ENCODE data around the gene DISC1.
"Not testable (repeated sequence)": the region's sequence is repeated elsewhere in the genome, so short reads cannot be mapped to it uniquely, and the experiment has no call there.

The DISC1 gene

DNA sequence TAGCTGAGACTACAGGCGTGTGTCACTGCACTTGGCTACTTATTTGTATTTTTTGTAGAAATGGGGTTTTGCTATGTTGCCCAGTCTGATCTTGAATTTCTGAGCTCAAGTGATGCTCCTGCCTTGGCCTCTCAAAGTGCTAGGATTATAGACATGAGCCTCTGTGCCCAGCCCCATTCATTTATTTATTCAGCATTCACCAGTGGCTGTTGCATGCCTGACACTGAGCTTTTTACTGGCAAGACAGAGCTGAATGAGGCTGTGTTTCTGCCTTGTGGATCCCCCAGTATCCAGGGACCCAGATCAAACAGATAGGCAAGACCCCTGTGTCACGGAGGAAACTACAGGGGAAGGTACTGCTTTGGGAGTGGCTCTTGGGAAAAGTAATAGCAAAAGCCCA lies 109.4 kb downstream of the DISC1 start:
- no peak for DNase-seq

GRCh38 chr1:231736464-231736863 lies 109.9 kb downstream of the DISC1 start:
- no peak for DNase-seq

DNA sequence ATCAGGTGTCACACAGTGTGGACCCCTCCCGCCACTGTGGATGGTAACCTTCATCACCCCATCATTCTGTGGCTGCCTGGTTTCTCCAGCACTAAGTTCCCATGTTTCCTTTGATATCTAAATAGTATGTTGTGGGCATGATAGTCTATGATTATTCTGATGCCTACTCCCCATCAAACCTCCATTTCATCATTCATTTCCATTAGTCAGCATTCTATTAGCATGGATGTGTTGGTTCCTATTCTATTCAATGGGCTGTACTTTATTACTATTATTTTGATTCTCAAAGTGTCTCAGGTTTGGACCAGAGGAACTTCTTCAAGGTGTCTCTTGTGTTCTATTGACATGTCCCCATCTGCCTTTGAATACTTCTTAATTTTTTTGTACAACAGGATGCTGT lies 112.0 kb downstream of the DISC1 start:
- DNase-seq, result no peak

- DNase-seq, result no peak
Measured at GRCh38 chr1:231743966-231744365, 117.4 kb downstream of the DISC1 start.

- DNase-seq, result no peak
Measured at GRCh38 chr1:231748760-231749415, 122.3 kb downstream of the DISC1 start.

DNA sequence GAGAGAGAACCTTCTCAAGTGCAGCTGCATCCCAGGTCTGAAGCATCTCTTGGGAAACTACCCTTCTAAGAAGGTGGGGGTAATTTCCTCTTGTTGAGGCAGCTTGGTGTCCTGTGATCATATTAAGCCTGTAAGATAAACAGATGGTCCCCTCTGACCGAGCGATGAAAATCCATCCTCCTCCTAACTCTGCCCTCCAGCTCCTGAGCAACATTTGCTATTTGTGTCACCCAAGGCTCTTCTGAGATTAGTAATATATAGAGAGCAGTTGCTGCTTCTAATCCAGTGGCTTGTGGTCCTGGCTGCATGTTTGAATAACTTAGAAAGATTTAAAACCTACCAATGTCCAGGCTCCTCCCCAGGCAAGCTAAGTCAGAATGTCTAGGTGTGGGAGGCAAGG lies 123.7 kb downstream of the DISC1 start:
- DNase-seq, result no peak

- no peak for DNase-seq
Measured at GRCh38 chr1:231750818-231751362, 124.3 kb downstream of the DISC1 start.

- DNase-seq, result no peak
Measured at GRCh38 chr1:231751415-231751814, 124.8 kb downstream of the DISC1 start.

GRCh38 chr1:231753313-231753712 lies 126.7 kb downstream of the DISC1 start:
- no peak for DNase-seq

- DNase-seq, result no peak
Measured at GRCh38 chr1:231757101-231757404, 130.5 kb downstream of the DISC1 start.

GRCh38 chr1:231757759-231758158 lies 131.2 kb downstream of the DISC1 start:
- no peak for DNase-seq

GRCh38 chr1:231761252-231761651 lies 134.7 kb downstream of the DISC1 start:
- DNase-seq, result no peak

- DNase-seq, result no peak
Measured at GRCh38 chr1:231761747-231762541, 135.4 kb downstream of the DISC1 start.

GRCh38 chr1:231763456-231763855 lies 136.9 kb downstream of the DISC1 start:
- DNase-seq, result no peak

- DNase-seq, result not testable (repeated sequence)
Measured at GRCh38 chr1:231765825-231766224, 139.2 kb downstream of the DISC1 start.

DNA sequence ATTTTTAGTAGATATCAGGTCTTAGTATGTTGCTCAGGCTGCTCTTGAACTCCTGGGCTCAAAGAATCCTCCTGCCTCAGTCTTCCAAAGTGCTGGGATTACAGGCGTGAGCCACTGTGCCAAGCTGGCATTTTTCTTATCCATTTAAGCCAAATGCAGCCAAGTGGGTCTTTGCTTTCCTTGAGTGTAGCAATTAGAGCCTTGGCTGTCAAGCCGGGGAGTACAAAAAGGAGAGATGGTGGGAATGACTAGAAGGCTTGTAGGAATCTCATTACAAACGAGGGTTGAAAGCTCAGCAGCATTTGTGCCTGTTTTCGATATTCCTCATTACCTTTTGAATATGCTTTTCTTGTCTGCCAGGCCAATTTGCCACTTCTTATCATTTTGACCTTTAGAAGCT lies 140.9 kb downstream of the DISC1 start:
- DNase-seq, result no peak

- DNase-seq, result no peak
Measured at GRCh38 chr1:231768416-231768815, 141.8 kb downstream of the DISC1 start.

GRCh38 chr1:231770506-231771175 lies 144.1 kb downstream of the DISC1 start:
- DNase-seq, result no peak

- no peak for DNase-seq
Measured at GRCh38 chr1:231774719-231775335, 148.2 kb downstream of the DISC1 start.

GRCh38 chr1:231776010-231776756 lies 149.6 kb downstream of the DISC1 start:
- no peak for DNase-seq

DNA sequence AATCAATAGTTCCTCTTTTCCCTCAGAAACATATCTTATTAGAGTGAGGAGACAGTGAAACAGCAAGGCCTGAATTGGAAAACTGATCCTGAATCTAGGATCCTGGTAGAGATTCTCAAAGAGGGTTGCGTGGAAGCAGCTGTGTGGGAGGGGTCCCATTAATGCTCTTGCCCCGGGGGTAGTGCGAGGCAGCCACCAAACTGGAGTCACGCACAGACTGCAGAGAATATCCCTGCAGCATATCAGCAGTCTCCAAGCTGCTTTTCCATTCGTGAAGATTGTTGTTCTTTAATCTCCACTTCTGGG lies 150.1 kb downstream of the DISC1 start:
- no peak for DNase-seq

DNA sequence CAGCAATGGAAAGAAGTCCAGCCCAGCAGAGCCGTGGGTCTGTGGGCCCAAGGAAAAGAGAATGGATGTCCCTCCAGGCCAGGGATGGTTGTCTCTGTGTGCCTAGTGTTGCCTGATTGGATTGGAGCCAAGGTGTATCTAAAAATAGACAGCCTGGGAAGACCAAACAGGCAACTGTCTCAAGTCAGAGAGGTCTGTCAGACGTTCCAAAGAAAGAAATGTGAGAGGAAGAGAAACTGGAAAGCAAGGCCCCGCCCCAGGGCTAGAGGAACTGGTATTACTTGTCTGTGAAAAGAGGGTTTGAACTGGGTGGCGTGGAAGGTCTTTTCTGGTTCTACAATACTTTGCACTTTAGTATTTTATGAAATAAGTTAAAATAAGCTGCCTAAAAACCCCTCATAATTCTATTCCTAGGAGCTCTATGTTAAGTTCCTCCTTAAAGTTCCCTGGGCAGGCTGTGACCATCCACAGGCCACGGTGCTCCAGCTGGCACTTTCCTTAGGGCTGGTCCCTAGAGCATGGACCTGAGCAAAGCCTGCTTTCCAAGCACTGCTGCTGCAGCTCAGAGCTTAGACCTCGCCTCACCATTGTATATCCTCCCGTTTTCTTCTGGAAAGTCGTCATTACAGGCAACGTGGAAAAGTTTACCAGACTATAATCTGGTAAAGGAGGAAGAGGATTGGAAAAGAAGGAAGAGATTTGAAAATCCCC lies 151.6 kb downstream of the DISC1 start:
- no peak for DNase-seq
